NCI-H345 (cell line): ENCODE measurements around the gene ST6GALNAC5.

Experiments
- DNase-seq: peaks from one replicate; lab custom pipeline; 2025; lab: John Stamatoyannopoulos, UW

ST6GALNAC5 gene

GRCh38 chr1:77014073-77014788 is 147.0 kb downstream of the ST6GALNAC5 start:
- DNase-seq: no peak

GRCh38 chr1:77015748-77016341 is 148.6 kb downstream of the ST6GALNAC5 start:
- no peak for DNase-seq

GRCh38 chr1:77016386-77016985 is 149.2 kb downstream of the ST6GALNAC5 start:
- DNase-seq: no peak

GRCh38 chr1:77018311-77018710 is 151.0 kb downstream of the ST6GALNAC5 start:
- no peak for DNase-seq

- DNase-seq: no peak
Measured at GRCh38 chr1:77018761-77019160, 151.5 kb downstream of the ST6GALNAC5 start.

GRCh38 chr1:77021732-77022131 is 154.5 kb downstream of the ST6GALNAC5 start:
- no peak for DNase-seq

GRCh38 chr1:77024500-77024899 is 157.2 kb downstream of the ST6GALNAC5 start:
- no peak for DNase-seq

- DNase-seq: no peak
Measured at GRCh38 chr1:77025599-77025998, 158.3 kb downstream of the ST6GALNAC5 start.

GRCh38 chr1:77026135-77026534 is 158.9 kb downstream of the ST6GALNAC5 start:
- no peak for DNase-seq

GRCh38 chr1:77026640-77027039 is 159.4 kb downstream of the ST6GALNAC5 start:
- no peak for DNase-seq

- DNase-seq: no peak
Measured at GRCh38 chr1:77027847-77028246, 160.6 kb downstream of the ST6GALNAC5 start.

- no peak for DNase-seq
Measured at GRCh38 chr1:77030401-77031105, 163.3 kb downstream of the ST6GALNAC5 start.

GRCh38 chr1:77031106-77031662 is 163.9 kb downstream of the ST6GALNAC5 start:
- peak; percentile 95 for DNase-seq

GRCh38 chr1:77036560-77036959 is 169.3 kb downstream of the ST6GALNAC5 start:
- DNase-seq: no peak

- DNase-seq: no peak
Measured at GRCh38 chr1:77037038-77037437, 169.8 kb downstream of the ST6GALNAC5 start.

- no peak for DNase-seq
Measured at GRCh38 chr1:77038000-77038399, 170.7 kb downstream of the ST6GALNAC5 start.

- no peak for DNase-seq
Measured at GRCh38 chr1:77039111-77039510, 171.8 kb downstream of the ST6GALNAC5 start.

- DNase-seq: no peak
Measured at GRCh38 chr1:77039739-77040138, 172.5 kb downstream of the ST6GALNAC5 start.

GRCh38 chr1:77040826-77041225 is 173.5 kb downstream of the ST6GALNAC5 start:
- DNase-seq: no peak

- DNase-seq: no peak
Measured at GRCh38 chr1:77044133-77044849, 177.0 kb downstream of the ST6GALNAC5 start.

- DNase-seq: no peak
Measured at GRCh38 chr1:77047575-77047974, 180.3 kb downstream of the ST6GALNAC5 start.
